Hepatocyte (in vitro differentiated cells): ENCODE data around the gene P3H3.

Source experiments
- EZH2 ChIP-seq: fragments of 200-600 bp; sonication (generic); IDR thresholded peaks from 2 replicates; pipeline ENCODE4 v1.6.1; 2016; ENCODE audit warnings: antibody characterized with exemption, mild to moderate bottlenecking, borderline replicate concordance
- TF ChIP-seq, protein P1 (sequence below): fragments of 200-600 bp; sonication (generic); IDR thresholded peaks from 2 replicates; pipeline ENCODE4 v1.5.1; 2016; ENCODE audit warnings: antibody characterized with exemption, mild to moderate bottlenecking; ENCODE audit not compliant: poor library complexity

DNA sequence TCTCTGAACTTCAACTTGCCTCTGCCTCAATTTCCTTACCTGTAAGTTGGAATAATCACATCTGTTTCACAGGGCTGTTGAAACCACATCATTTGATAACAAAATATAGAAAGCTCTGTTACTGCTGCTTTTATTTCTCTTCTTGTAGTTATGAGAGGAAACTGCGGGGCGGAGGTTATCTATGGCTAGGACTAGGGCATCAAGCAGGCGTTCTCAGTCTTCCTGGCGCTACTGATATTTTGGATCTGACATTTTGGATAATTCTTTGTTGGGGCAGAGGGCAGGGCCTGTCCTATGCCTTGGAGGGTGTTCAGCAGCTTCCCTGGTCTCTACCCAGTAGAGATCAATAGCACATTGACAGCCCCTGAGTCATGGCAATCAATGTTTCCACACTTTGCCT, 3.9 kb downstream of the P3H3 start:
- TF ChIP-seq, protein P1, sequence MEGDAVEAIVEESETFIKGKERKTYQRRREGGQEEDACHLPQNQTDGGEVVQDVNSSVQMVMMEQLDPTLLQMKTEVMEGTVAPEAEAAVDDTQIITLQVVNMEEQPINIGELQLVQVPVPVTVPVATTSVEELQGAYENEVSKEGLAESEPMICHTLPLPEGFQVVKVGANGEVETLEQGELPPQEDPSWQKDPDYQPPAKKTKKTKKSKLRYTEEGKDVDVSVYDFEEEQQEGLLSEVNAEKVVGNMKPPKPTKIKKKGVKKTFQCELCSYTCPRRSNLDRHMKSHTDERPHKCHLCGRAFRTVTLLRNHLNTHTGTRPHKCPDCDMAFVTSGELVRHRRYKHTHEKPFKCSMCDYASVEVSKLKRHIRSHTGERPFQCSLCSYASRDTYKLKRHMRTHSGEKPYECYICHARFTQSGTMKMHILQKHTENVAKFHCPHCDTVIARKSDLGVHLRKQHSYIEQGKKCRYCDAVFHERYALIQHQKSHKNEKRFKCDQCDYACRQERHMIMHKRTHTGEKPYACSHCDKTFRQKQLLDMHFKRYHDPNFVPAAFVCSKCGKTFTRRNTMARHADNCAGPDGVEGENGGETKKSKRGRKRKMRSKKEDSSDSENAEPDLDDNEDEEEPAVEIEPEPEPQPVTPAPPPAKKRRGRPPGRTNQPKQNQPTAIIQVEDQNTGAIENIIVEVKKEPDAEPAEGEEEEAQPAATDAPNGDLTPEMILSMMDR: no peak
- TF ChIP-seq EZH2: no peak
